ELR (cell line): ENCODE measurements around the gene MACROD2.
A peak's percentile ranks its signal among the peaks of the same experiment; 100 is the strongest.

Experiments
- DNase-seq: peaks from one replicate; pipeline ENCODE4 v3.0.0-alpha.2; 2015; ENCODE audit warnings: low read depth

MACROD2 gene

DNA sequence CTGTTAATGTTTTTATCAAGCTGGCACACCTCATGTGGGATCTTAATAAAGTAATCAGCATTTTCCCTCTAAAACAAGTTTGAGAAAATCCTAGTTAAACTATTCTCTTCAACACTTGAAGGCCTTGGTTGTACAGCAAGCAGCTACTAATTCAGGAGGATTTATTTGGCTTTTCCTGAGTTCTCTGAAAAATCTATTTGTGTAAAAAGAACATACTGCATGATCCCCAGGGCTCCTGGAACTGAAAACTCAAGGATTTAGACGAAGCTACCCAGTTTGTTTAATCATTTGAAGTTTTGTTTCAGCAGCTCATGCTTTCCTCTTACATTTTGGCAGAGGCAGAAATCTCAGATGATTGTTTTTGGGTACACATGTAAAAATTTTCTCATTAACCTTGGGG is 651.7 kb downstream of the MACROD2 start:
- no peak for DNase-seq

DNA sequence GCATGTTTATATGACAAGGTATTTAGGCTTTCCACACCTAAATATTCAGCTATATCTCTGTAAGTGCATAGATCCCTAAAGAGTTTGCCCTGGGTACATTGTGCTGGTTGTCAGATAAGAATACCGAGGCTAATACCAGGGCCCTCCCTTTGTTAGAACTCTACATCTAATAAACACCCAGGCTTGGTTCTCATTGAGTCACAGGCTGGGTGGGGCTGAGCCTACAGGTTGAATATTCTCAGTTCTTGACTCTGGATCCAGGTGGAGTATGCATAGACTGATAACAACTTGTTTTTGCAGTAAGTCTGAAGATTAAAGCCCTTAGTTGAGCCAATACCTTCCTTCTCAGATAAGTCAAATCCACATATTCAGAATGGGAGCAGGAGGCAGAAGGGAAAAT is 654.3 kb downstream of the MACROD2 start:
- DNase-seq = no peak

DNA sequence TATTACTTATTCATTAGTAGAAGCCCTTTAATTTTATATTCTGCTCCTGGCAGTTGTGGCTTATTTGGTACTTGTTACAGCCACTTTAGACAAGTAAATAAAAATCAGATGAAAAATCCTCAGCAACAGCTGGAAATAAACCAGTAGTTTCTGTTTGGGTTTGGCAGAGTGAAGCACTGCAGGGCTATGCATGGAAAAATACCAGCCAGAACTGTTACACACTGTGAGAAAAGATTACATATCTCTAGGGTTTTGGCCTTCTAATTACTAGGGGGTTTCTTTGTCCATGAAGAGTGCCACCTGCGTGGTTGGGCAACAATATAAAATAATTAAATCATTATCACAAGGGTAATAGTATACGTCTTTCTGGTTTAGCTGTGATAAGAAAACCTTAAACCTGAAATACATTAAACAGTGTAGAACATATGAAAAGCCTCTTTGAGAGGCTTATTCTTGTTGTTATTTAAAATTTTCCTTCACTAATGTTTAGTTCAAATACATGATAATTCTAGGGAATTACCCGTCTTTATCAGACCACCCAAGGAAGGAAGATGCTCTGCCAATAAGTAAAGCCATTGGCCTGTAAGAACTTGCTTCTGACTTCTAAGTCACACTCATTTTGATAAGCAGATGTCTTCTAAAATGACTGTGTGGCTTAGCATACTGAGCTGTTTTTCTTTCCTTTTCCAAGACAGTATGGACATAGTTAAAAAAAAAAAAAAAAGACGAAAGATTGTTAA is 662.1 kb downstream of the MACROD2 start:
- no peak for DNase-seq

DNA sequence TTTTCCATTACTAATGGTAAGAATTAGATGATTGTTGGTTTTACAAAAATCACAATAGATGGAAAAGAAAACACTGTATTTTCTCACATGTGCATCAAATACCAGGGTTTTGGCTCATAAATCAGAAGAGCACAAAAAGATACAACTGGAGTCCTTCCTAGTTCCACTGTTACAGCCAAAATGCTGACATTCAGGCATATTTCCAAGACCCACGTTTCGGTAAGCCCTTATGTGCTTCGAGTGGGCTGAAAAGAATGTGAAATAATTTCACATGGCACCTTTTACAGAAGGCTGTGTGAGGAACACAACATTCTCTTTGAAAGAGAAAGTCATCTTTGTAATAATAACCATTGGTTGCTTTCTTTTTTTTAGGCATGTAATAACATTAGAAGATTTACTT is 668.8 kb downstream of the MACROD2 start:
- no peak for DNase-seq

DNA sequence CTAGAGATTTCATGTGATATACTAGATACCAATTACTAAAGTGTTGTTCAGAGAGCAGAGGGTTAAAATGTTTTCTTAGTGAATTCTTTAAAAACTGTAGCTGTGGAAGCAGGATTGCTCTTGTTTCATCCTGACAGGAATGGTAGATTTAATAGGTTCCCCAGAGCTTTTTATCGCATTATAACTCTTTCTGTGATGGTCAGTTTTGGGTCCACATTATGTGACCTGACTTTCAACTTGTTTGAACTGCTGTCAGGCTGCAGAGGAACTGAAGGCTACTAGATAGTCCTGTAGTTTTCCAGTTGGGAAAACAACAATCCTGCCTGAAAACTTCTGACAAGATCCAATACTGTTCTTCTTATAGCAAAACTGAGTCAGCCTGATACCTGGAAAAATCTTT is 671.4 kb downstream of the MACROD2 start:
- no peak for DNase-seq

DNA sequence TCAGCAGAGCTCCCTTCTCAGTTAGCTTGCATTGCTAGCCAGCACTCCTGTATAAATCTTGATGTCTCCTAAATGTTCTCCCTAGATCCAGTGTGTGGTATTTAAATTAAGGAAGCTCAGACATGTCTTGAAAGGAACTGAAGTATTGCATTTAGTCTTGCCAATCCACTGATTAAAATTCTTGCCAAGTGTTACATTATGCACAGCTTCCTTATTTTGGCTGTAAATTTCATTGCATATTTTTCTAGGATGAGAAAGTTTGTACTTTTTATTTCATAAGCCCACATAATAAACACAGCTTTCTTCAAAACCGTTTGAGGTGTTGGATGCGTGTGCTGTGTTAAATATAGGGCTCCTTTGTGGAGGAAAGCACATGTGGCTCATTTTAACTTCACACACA is 671.9 kb downstream of the MACROD2 start:
- DNase-seq = no peak

DNA sequence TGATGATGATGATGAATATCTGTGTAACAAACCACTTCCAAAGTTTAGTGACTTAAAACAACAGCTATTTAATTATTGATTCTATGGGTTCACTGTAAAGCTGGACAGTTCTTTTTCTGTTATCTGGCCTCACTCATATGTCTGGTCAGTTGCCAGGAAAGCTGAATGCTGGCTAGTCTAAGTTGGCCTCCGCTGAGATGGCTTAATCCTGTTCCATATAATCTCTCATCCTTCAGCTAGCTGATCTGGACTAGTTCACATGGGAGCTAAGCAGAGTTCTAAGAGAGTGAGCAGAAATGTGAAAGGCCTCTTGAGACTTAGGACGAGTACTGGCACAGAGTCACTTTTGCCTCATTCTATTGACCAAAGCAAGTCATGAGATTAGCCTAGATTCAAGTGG is 676.8 kb downstream of the MACROD2 start:
- DNase-seq = no peak

DNA sequence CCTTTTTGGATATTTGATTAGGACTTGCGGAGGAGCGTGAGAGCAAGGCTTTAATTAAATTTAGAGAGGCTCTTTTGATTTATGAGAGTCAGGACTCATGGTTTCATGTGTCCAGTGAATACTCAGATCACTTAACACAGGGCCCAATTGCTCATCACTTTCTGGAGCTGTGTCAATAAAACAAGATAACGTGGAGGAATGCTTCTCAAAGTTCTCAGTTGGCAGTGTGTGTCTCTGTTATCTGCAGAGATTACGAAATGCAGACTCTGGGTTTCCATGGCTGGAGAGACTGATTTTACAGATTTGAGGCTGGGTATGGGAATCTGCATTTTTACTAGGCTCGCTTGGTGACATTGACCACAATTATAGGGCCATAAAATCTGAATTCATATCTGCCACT is 677.8 kb downstream of the MACROD2 start:
- DNase-seq = no peak

DNA sequence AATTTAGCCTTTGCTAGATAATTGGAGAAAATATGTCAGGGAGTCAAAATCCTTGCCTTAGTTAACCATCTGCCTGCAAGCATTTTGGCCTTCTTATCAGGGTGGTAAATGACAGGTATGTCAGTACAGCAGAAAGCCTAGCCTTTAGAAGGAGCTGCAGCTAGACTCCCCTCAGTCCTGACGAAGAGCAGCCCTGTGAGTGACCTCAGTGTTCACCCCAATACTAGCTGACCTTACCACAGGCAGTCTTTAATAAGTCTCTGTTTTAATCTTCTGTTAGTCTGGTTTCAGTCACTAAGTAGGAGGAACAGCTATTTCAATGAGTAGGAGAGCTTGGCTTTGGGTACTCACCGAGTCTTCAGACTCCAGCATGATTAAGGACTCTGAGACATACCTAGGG is 682.1 kb downstream of the MACROD2 start:
- DNase-seq = no peak

DNA sequence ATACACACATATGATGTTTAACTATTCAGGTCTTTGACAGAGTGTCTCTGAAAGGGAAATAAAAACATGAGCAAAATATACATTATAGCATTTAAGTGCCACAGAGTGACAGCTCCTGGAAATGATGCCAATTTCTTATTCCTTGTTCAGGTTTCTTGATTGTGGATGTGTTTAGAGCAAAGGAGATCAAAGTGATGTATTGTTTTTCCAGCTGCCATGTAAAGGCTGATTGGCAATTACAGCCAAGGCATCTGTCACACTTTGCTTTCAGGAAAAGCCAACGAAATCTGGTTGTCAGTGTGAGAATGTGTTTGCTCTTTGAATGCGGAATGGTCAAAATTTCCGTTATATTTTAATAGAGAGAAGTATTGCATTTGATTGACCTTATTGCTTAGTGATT is 689.9 kb downstream of the MACROD2 start:
- DNase-seq = no peak

DNA sequence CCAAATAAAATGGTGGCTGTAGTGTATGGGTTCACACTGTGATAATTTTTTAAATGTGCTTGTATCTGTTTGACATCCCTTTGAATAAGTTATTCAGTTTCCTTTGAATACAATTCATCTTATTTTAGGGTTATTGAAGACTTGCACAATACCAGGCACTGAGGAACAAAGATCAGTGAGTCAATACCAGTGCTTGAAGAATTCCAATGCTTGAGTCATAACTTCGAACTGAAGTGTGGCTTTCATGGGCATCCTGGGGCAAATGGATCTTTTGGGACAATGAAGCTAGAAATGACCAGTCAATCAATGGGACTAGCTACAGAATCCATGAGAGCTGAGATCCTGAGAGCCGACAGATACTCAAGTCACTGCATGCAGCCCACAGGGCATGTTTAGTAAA is 692.0 kb downstream of the MACROD2 start:
- DNase-seq = peak; percentile 1

DNA sequence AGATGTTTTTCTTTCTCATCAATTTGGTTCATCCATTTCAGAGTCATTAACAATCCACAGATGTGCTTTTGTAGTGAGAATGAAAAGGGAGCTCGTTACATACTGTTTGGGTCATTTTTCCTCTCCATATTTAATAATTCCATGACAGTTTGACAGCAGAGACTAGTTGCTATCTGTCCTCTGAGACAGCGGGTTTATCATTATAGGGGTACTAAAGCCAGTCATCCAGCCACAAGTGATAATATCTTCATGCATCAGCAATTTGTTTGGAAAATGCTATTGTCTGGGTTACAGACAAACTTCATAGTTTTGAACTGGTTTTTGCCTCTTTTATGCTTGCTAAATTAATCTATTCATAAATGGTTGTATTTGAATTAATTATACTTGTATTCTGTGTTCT is 692.7 kb downstream of the MACROD2 start:
- no peak for DNase-seq

DNA sequence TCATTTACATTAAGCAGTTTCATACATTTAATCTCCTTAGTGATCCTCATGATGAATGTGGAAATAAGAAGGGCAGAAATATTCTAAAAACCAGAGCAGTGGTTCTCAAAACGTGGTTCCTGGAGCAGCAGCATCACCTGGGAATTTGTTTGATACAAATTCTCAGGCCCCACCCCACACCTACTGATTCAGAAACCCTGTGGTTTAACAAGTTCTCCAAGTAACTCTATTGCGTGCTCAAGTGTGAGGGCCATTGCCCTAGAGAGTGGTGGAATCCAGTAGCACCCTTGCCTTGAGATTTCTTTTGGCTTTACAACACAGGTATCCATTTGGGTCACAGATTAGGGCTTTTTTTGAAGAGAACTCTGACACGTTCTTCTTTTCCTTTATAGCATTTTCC is 696.7 kb downstream of the MACROD2 start:
- DNase-seq = no peak

DNA sequence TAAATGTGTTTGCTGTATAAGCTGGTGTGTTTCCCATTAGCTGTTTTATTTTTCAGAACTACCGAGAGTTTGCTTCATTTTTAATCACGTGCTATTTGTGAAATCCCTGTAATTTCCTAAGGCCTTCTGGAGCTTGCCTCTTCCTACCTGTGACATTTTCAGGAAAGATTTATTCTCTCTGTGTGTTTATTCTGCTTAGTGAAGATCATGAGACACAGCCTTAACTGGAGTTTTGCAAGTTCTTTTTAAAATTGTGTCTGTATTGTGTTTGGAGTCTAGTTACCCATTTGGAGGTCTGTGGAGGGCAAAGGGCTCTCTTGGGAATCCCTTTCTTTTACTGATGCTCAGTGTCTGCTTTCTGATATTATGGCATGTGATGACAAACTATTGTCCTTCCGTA is 701.2 kb downstream of the MACROD2 start:
- no peak for DNase-seq

DNA sequence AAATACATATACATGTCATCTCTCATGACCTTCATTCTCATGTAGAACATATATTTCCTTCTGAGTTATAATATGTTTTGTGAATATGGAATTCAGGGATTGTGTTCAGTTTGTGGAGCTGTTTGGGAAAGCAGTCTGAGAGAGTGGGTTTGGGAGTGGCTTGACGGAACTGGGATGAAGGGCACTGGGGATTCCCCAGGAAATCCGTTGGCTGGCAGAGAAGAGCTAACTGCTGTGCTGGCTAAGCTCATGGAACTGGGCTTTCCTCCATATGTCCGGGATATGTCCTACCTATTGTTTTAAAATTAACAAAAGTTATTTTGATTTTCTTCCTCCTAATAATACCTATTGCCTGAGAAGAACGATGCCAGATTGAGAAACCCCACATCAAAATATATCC is 701.6 kb downstream of the MACROD2 start:
- DNase-seq = no peak

DNA sequence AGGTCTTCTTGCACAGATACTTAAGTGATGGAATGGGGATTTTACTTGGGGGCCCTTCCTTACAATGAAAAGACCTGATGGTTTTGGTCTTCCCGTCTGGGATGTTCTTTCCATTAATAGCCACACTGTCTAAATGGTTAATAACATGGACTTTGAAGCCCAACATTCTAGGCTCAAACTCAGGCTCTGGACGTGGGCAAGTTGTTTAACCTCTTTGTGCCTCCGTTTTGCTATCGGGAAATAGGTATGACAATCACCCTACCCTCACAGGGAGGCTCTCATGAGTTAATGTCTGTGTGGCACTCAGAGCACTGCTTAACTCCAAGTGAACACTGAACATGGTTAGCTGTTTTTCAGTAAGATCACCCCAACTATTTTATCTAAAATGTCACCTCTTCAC is 702.8 kb downstream of the MACROD2 start:
- DNase-seq = no peak

DNA sequence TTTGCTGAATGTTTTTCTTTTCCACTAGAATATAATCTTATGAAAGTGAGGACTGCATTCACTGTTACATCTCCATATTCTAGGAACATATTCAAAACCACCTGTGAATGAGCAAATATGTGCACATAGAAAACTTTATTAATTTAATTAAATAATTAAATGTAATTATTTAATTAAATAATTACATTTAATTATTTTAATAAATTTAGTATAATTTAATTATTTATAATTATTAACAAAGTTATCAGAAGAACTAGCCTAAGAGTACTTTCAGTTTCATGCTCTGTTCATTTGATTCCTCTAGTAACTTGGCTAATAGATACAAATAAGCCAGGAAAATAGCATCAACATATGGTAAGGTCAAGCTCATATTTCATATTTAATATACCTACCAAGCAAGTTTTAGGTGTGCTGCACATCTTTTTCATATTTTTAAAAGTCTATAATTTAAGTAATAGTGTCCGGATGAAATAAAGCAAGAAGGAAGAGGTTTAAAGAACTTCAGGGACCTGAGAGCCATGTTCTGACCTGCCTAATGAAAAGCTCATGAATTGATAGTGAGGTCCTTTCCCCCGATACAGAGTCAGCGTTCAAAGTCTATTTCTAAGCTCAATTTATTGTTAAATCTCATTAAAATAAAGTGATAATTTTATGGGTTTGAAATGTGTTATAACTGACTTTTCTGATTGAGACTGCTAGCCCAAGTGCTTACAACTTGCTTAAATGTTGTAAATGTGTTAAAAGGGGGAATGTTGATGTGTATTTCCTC is 703.5 kb downstream of the MACROD2 start:
- DNase-seq = no peak

DNA sequence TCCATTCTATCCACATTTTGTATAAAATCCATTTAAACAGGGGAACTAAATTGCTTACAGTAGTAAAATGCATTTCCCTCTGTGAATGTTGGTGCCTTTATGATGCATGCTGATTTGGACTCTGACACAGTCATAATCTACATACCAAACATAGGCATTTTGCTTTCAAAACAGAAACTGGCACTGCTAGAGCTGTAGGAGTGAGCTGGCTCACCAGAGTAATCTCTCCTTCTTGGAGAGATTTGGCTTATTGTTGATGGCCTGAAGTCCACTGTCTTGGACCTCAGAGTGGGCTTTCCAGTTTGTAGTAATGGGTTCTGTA is 705.3 kb downstream of the MACROD2 start:
- peak; percentile 0 for DNase-seq

DNA sequence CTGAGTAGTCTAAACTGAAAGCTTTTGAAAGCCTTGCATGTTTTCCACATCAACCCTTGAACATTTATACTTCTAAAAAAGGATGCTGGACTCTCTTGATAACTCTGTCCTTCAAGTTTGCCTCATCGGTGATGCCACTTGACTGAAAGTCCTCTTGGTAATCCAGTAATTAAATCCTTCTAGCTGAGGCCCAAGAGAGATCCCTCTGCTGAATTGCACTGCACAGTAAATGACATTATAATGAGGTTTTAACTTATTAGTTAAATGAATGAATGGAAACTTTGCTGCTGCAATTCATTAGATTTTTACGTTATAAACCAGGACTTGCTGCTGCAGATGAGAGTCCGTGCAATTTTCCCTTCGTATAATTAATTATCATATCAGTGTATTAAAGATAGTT is 706.0 kb downstream of the MACROD2 start:
- DNase-seq = no peak

DNA sequence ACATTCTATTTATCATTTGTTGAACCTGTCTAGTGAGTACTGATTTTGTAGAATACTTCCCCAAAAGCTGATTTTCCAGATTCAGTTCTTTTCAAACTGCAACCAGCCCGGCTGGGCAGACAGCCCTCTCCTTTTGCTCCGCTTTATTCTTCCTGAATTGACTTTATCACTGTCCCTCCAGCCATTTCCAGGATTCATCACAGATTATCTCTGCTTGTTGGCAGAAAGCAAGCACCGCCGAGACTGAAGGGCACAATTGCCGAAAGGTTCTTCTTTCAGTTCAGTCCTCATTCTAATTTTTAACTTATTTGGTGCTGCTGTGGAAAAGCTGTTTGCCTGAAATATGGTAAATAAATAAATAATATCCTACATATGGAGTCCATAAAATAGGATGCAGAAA is 711.2 kb downstream of the MACROD2 start:
- no peak for DNase-seq

DNA sequence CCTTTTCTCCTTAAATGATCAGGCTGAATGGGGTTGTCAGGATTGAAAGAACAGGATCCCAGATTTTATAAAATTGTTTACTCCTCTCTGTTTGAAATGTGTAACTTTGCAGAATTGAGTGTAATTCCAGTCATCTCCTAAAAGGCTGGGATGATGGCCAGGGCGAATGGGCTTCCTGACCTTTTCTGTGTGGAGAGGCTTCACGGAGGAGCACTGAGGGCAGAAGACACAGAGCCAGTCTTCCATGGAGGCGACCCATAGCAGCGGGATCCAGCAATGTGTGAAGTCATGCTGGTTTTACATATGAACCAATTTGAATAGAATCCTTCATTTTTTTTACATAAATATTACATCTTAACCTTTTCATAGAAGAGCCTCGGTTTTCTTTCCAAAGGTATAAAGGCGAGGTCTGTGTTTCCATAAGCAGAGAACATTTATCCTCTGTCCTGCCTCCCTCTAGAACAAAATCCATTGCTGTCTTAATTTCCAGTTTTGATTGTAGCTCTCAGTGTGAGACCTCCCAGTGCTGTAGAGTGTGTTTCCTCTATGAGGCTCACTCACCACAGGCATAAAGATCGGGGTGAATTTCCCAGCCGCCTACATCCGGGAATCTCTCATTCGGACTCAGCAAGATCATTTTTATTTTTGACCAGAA is 711.8 kb downstream of the MACROD2 start:
- no peak for DNase-seq

DNA sequence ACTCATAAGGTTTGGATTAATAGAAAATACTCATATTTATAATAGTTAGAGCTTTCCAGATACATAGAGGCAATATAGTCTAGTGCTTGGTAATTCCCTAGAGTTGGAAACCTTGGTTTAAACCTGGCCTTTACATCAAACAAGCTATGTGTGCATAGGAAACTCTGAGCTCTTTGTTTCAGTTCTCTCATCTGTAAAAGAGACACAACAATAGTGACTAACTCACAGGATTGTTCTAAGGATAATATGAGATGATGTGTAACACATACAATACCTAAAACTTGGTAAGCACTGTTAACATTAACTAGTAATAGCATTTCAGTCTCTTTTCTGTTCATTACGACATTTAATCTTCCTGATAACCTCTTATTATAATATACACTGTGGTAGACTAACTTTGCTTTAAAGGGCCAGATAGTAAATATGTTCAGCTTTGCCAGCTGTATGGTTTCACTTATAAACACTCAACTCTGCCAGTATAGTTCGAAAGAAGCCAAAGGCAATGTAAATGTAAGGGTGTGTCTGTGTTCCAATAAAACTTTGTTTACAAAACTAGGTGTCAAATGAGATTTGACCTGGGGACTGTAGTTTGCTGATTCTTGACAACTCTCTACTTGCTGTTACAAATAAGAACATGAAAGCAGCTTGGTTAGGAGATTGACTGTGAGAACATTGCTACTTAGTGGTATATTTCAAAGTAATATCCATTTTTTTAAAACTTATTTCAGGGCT is 712.7 kb downstream of the MACROD2 start:
- DNase-seq = no peak

DNA sequence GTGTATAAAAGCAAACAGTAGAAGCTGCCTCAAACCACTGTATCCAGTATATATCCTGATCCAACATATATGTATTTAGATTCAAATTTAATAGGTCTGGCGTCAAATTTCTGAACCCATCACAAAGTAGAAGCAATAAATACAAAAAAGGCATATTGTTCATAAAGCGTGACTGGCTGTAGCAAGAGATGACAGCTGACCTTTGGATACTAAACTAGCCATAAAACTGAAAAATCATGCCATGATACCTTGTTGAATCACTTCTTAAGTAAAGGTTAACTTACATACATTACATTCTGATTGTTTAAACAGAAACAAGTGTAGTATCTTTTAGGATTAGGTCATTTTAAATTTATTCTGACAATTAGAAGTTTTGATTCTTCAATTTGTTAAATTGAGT is 714.1 kb downstream of the MACROD2 start:
- DNase-seq = no peak
